Colonic mucosa (tissue), 4 donors: ENCODE measurements around the gene ZFYVE9. TPM values are rescaled to one million over a fixed set of nuclear protein-coding genes. Genes with fewer than 3 reads are reported as not detected.

Experiments used
- DNase-seq: peaks from one replicate; pipeline ENCODE4 v3.0.0-alpha.2; 2020
- H3K27ac ChIP-seq: fragments of 200-600 bp; one replicate; pipeline ENCODE4 v1.8.0; 2021
- H3K27me3 ChIP-seq: fragments of 200-600 bp; one replicate; pipeline ENCODE4 v1.8.0; 2021
- H3K36me3 ChIP-seq: fragments of 200-600 bp; one replicate; pipeline ENCODE4 v1.8.0; 2021
- H3K4me1 ChIP-seq: fragments of 200-600 bp; one replicate; pipeline ENCODE4 v1.8.0; 2021; ENCODE audit warnings: mild to moderate bottlenecking
- H3K4me3 ChIP-seq: fragments of 200-600 bp; one replicate; pipeline ENCODE4 v1.8.0; 2021
- H3K9ac ChIP-seq, 2 donors: one replicate each; pipeline ENCODE4 v1.7.0; 2013; ENCODE audit warnings: control low read depth in 2 of 2, low read depth in 2 of 2, low read length in 2 of 2
- H3K9me3 ChIP-seq: fragments of 200-600 bp; one replicate; pipeline ENCODE4 v1.8.0; 2021
- CTCF ChIP-seq: fragments of 200-600 bp; IDR thresholded peaks from one replicate; pipeline ENCODE4 v1.8.0; 2022; ENCODE audit warnings: antibody characterized with exemption, mild to moderate bottlenecking
- intact Hi-C: fragments of 100-400 bp; cut with DNase I; formaldehyde crosslinking; loops from one replicate; pipeline ENCODE4 v1.14.1; 2022
- total RNA-seq, 2 donors: library from RNA; stranded (reverse); fragmentation: NEBNext Ultra II Directional in 1 of 2; extraction: Animal tissue kit (Norgen Biotek cat#: 25700) in 1 of 2; gene quantifications; one replicate each; pipeline ENCODE4 v1.2.1, GENCODE V29; 2021
- donor health status: healthy.
- donor health status: DM: no; HTN: no; CAD: no.
- donor health status: DM: no; HTN: no; CAD: no.

ZFYVE9 gene
- total RNA-seq, 2 donors from 2014 or later: 13.1 to 18.9 TPM

- Histone ChIP-seq H3K9ac (no peak overlapping the region), H3K27me3 (no peaks in the 10 kb centered on the region), H3K36me3 (no peaks in the 10 kb centered on the region), H3K4me3 (no peak overlapping the region), H3K27ac (no peak overlapping the region), H3K4me1 (no peaks in the 10 kb centered on the region), H3K9me3 (no peaks in the 10 kb centered on the region)
- intact Hi-C loops: no loop called here
- no peak for TF ChIP-seq CTCF
- DNase-seq: no peak
Measured at GRCh38 chr1:52153898-52154297, 12.0 kb downstream of the ZFYVE9 start.

GRCh38 chr1:52156460-52156859 is 14.6 kb downstream of the ZFYVE9 start:
- no peaks in the 10 kb centered on the region for H3K36me3 ChIP-seq
- H3K9ac ChIP-seq: no peak overlapping the region
- no peak overlapping the region for H3K27ac ChIP-seq
- no peaks in the 10 kb centered on the region for H3K9me3 ChIP-seq
- H3K27me3 ChIP-seq: no peaks in the 10 kb centered on the region
- intact Hi-C loops: no loop called here
- no peak for DNase-seq
- TF ChIP-seq CTCF: no peak
- H3K4me1 ChIP-seq: no peaks in the 10 kb centered on the region
- H3K4me3 ChIP-seq: no peak overlapping the region

GRCh38 chr1:52157582-52157981 is 15.7 kb downstream of the ZFYVE9 start:
- H3K9ac ChIP-seq: no peak overlapping the region

GRCh38 chr1:52158218-52158617 is 16.3 kb downstream of the ZFYVE9 start:
- Histone ChIP-seq H3K27me3 (no peaks in the 10 kb centered on the region), H3K27ac (no peak overlapping the region), H3K9ac (no peak overlapping the region), H3K36me3 (no peaks in the 10 kb centered on the region), H3K9me3 (no peaks in the 10 kb centered on the region), H3K4me3 (no peak overlapping the region), H3K4me1 (no peaks in the 10 kb centered on the region)
- DNase-seq: no peak
- TF ChIP-seq CTCF: no peak
- intact Hi-C loops: no loop called here

More at GRCh38 chr1:52157582-52157981, 15.7 kb downstream of the ZFYVE9 start:
- TF ChIP-seq CTCF: no peak
- Histone ChIP-seq H3K4me3 (no peak overlapping the region), H3K27me3 (no peaks in the 10 kb centered on the region), H3K36me3 (no peaks in the 10 kb centered on the region), H3K4me1 (no peaks in the 10 kb centered on the region), H3K9me3 (no peaks in the 10 kb centered on the region), H3K27ac (no peak overlapping the region)
- intact Hi-C loops: no loop called here
- DNase-seq: no peak

- no peak for DNase-seq
Measured at GRCh38 chr1:52159033-52159789, 17.3 kb downstream of the ZFYVE9 start.

More at GRCh38 chr1:52159033-52159789, 17.3 kb downstream of the ZFYVE9 start:
- Histone ChIP-seq H3K4me1 (no peaks in the 10 kb centered on the region), H3K4me3 (no peak overlapping the region), H3K9ac (no peak overlapping the region), H3K9me3 (no peaks in the 10 kb centered on the region), H3K36me3 (no peaks in the 10 kb centered on the region), H3K27ac (no peak overlapping the region), H3K27me3 (no peaks in the 10 kb centered on the region)
- no peak for TF ChIP-seq CTCF
- intact Hi-C loops: no loop called here
